H9 (cell line): ENCODE data around the gene MRPL21. TPM values are rescaled to one million over a fixed set of nuclear protein-coding genes. Genes with fewer than 3 reads are reported as not detected.

ENCODE experiments used
- DNase-seq: peaks from one replicate; pipeline ENCODE4 v3.0.0-alpha.2; 2017
- H2AFZ ChIP-seq: one replicate; pipeline ENCODE4 v1.6.1; 2013; ENCODE audit warnings: mild to moderate bottlenecking, low read length, control low read depth, moderate library complexity
- H2AK5ac ChIP-seq: 2 replicates; pipeline ENCODE4 v1.6.1; 2013; ENCODE audit warnings: low read length, control low read depth, mixed read lengths; ENCODE audit not compliant: insufficient read length
- H2BK120ac ChIP-seq: one replicate; pipeline ENCODE4 v1.6.1; 2013; ENCODE audit warnings: low read depth, mild to moderate bottlenecking, low read length, control low read depth, inconsistent platforms; ENCODE audit not compliant: poor library complexity, severe bottlenecking
- H2BK12ac ChIP-seq: 2 replicates; pipeline ENCODE4 v1.6.1; 2013; ENCODE audit warnings: low read length, control low read depth, mixed read lengths, low read depth; ENCODE audit not compliant: insufficient read length
- H2BK15ac ChIP-seq: 2 replicates; pipeline ENCODE4 v1.6.1; 2013; ENCODE audit warnings: low read depth, low read length, control low read depth
- H2BK20ac ChIP-seq: one replicate; pipeline ENCODE4 v1.6.1; 2013; ENCODE audit warnings: low read depth, mild to moderate bottlenecking, low read length, control low read depth, inconsistent platforms; ENCODE audit not compliant: poor library complexity, severe bottlenecking
- H2BK5ac ChIP-seq: 2 replicates; pipeline ENCODE4 v1.6.1; 2013; ENCODE audit warnings: low read length, control low read depth, mixed read lengths; ENCODE audit not compliant: insufficient read length
- H3K14ac ChIP-seq: 2 replicates; pipeline ENCODE4 v1.6.1; 2013; ENCODE audit warnings: low read length, control low read depth; ENCODE audit not compliant: insufficient read depth
- H3K18ac ChIP-seq: 2 replicates; pipeline ENCODE4 v1.6.1; 2013; ENCODE audit warnings: low read depth, mild to moderate bottlenecking, mixed read lengths, low read length, control low read depth; ENCODE audit not compliant: insufficient read length
- H3K23ac ChIP-seq: 2 replicates; pipeline ENCODE4 v1.6.1; 2013; ENCODE audit warnings: low read length, control low read depth, mixed read lengths, low read depth; ENCODE audit not compliant: insufficient read length
- H3K23me2 ChIP-seq: 2 replicates; pipeline ENCODE4 v1.6.1; 2013; ENCODE audit warnings: low read depth, mild to moderate bottlenecking, mixed read lengths, low read length, control low read depth; ENCODE audit not compliant: insufficient read length, poor library complexity, severe bottlenecking
- H3K27ac ChIP-seq: 2 replicates; pipeline ENCODE4 v1.5.1; 2013; ENCODE audit warnings: low read length, control low read depth, mixed read lengths, low read depth; ENCODE audit not compliant: insufficient read length
- H3K27me3 ChIP-seq: 2 replicates; pipeline ENCODE4 v1.6.1; 2013; ENCODE audit warnings: low read length, control low read depth, inconsistent platforms; ENCODE audit not compliant: insufficient read depth
- H3K4ac ChIP-seq: 2 replicates; pipeline ENCODE4 v1.6.1; 2013; ENCODE audit warnings: low read depth, mild to moderate bottlenecking, control low read depth, inconsistent platforms, low read length, moderate library complexity
- H3K4me1 ChIP-seq: 2 replicates; pipeline ENCODE4 v1.6.1; 2013; ENCODE audit warnings: low read length, control low read depth, inconsistent platforms; ENCODE audit not compliant: insufficient read depth
- H3K4me2 ChIP-seq: 2 replicates; pipeline ENCODE4 v1.6.1; 2013; ENCODE audit warnings: low read length, control low read depth, mixed read lengths; ENCODE audit not compliant: insufficient read length, insufficient read depth
- H3K56ac ChIP-seq: 2 replicates; pipeline ENCODE4 v1.6.1; 2013; ENCODE audit warnings: low read depth, mild to moderate bottlenecking, mixed read lengths, low read length, control low read depth; ENCODE audit not compliant: insufficient read length
- H3K79me1 ChIP-seq: 2 replicates; pipeline ENCODE4 v1.6.1; 2013; ENCODE audit warnings: low read depth, mild to moderate bottlenecking, moderate library complexity, low read length, control low read depth, inconsistent platforms; ENCODE audit not compliant: insufficient read depth, poor library complexity, severe bottlenecking
- H3K79me2 ChIP-seq: 2 replicates; pipeline ENCODE4 v1.6.1; 2013; ENCODE audit warnings: low read length, control low read depth, inconsistent platforms; ENCODE audit not compliant: insufficient read depth
- H3K9ac ChIP-seq: 2 replicates; pipeline ENCODE4 v1.6.1; 2013; ENCODE audit warnings: low read length, control low read depth, mixed read lengths; ENCODE audit not compliant: insufficient read length; ENCODE audit errors: extremely low read depth
- H3K9me3 ChIP-seq: one replicate; pipeline ENCODE4 v1.6.1; 2013; ENCODE audit warnings: low read depth, low read length, inconsistent platforms; ENCODE audit not compliant: control insufficient read depth
- H3T11ph ChIP-seq: one replicate; pipeline ENCODE4 v1.6.1; 2013; ENCODE audit warnings: mild to moderate bottlenecking, low read length, control low read depth, inconsistent platforms
- H4K20me1 ChIP-seq: one replicate; pipeline ENCODE4 v1.6.1; 2013; ENCODE audit not compliant: control insufficient read depth, insufficient read length, insufficient read depth
- H4K5ac ChIP-seq: 2 replicates; pipeline ENCODE4 v1.6.1; 2013; ENCODE audit warnings: low read depth, mild to moderate bottlenecking, mixed read lengths, low read length, control low read depth; ENCODE audit not compliant: insufficient read length
- H4K8ac ChIP-seq: replicated peaks from 2 replicates; pipeline ENCODE4 v1.6.1; 2013; ENCODE audit warnings: low read length, control low read depth, mixed read lengths, low read depth; ENCODE audit not compliant: insufficient read length
- H4K91ac ChIP-seq: 2 replicates; pipeline ENCODE4 v1.6.1; 2013; ENCODE audit warnings: low read depth, mild to moderate bottlenecking, moderate library complexity, mixed read lengths, low read length, control low read depth; ENCODE audit not compliant: insufficient read length
- H3K27ac Mint-ChIP-seq, 3 experiments: 2 replicates in 2 of 3; 3 replicates in 1 of 3; pipeline ENCODE4 v1.8.0; 2020 to 2021; ENCODE audit warnings: mixed read lengths in 3 of 3, mild to moderate bottlenecking in 1 of 3, moderate library complexity in 1 of 3
- H3K27me3 Mint-ChIP-seq: 2 replicates; pipeline ENCODE4 v1.8.0; 2021; ENCODE audit warnings: low read depth, mild to moderate bottlenecking, moderate library complexity, mixed read lengths
- H3K36me3 Mint-ChIP-seq, 3 experiments: 2 replicates in 2 of 3; 3 replicates in 1 of 3; pipeline ENCODE4 v1.8.0; 2020 to 2021; ENCODE audit warnings: low read depth in 3 of 3, mixed read lengths in 3 of 3; ENCODE audit not compliant: insufficient read depth in 1 of 3
- H3K4me1 Mint-ChIP-seq, 2 experiments: 2 replicates each; pipeline ENCODE4 v1.8.0; 2020; ENCODE audit warnings: mixed read lengths in 2 of 2
- H3K4me3 Mint-ChIP-seq, 2 experiments: 2 replicates in 1 of 2; 3 replicates in 1 of 2; pipeline ENCODE4 v1.8.0; 2020 to 2021; ENCODE audit warnings: mild to moderate bottlenecking in 2 of 2, mixed read lengths in 2 of 2, moderate library complexity in 1 of 2
- H3K9me3 Mint-ChIP-seq, 2 experiments: 2 replicates in 1 of 2; 3 replicates in 1 of 2; pipeline ENCODE4 v1.8.0; 2020; ENCODE audit warnings: mild to moderate bottlenecking in 2 of 2, mixed read lengths in 2 of 2, moderate library complexity in 1 of 2
- WGBS: extraction: QIAGEN DNeasy Blood & Tissue Kit; methylation state at CpG from one replicate; pipeline ENCODE4 v1.1.7; 2013; ENCODE audit warnings: missing lambda C conversion rate, low lambda C conversion rate, mixed read lengths; ENCODE audit not compliant: insufficient read length; ENCODE audit errors: extremely low coverage; 5-methylcytosine and 5-hydroxymethylcytosine counted together
- total RNA-seq: library from RNA; stranded (reverse); gene quantifications from 2 replicates; pipeline ENCODE4 v1.2.1, GENCODE V29; 2021
- TF ChIP-seq, protein P1 (sequence below): fragments of 200-600 bp; sonication (generic); conservative IDR thresholded peaks from 3 replicates; pipeline ENCODE4 v1.8.0; 2021; ENCODE audit warnings: antibody characterized with exemption, mild to moderate bottlenecking

Gene MRPL21
- total RNA-seq, 1 experiment from 2014 or later, result 91.5 TPM

DNA sequence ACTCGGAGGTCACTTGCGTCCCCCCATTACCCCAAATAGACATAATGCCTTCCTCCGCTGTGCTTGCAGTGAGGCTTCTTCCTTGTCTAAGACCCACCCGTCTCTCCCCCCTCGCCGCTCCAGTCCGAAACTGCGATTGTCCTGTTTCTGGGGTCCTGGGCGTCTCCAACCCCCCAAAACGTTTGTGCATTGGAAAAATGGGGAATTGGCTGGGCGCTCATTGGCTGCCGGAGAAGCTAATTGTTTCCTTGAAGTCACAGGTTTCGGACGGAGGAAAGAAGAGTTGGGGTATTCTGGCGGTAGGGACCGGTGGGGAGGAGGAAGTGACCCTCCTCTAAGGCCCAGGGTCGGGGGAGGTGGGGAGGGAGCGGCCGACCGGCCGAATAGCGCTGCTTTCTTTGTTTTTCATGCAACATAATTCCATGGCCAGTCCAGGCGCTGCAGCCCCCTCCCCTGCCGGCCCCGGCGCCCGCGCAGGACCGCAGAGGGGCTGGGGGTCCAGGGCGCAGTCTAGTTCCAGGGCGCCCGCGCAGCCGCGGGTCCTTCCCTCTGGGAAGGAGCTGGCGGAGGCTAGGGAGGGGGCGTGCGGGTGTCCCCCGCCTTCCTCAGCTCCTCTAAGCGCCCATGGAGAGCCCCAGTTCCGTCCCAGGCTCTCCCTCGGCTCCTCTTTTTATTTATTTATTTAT, 49.2 kb downstream of the MRPL21 start:
- H3K9me3 ChIP-seq, result no peaks in the 10 kb centered on the region
- no peak overlapping the region for H3T11ph ChIP-seq
- no peak overlapping the region for H3K4ac ChIP-seq
- H3K23me2 ChIP-seq, result peaks cover 6% of the 10 kb centered on the region
- no peaks in the 10 kb centered on the region for H4K20me1 ChIP-seq
- H2BK120ac ChIP-seq, result no peak overlapping the region
- H3K56ac ChIP-seq, result no peak overlapping the region
- WGBS, result no CpG with 5 or more reads among the region's 42 CpGs
- no peaks in the 10 kb centered on the region for H3K9me3 Mint-ChIP-seq
- H4K8ac ChIP-seq, result no peak overlapping the region
- H4K5ac ChIP-seq, result no peak overlapping the region
- no peaks in the 10 kb centered on the region for H3K36me3 Mint-ChIP-seq
- no peak overlapping the region for H2BK15ac ChIP-seq
- H3K27me3 ChIP-seq, result peaks cover 6% of the 10 kb centered on the region; the same call in 1 of the 2 replicates
- H2BK12ac ChIP-seq, result no peak overlapping the region
- no peak overlapping the region for H2AFZ ChIP-seq
- peak overlapping the region; percentile 67 for H3K4me2 ChIP-seq
- peaks cover 57% of the 10 kb centered on the region for H3K27me3 Mint-ChIP-seq
- no peak overlapping the region for H4K91ac ChIP-seq
- H3K4me3 Mint-ChIP-seq, result peak overlapping the region; percentile 61 to 83
- TF ChIP-seq, protein P1, sequence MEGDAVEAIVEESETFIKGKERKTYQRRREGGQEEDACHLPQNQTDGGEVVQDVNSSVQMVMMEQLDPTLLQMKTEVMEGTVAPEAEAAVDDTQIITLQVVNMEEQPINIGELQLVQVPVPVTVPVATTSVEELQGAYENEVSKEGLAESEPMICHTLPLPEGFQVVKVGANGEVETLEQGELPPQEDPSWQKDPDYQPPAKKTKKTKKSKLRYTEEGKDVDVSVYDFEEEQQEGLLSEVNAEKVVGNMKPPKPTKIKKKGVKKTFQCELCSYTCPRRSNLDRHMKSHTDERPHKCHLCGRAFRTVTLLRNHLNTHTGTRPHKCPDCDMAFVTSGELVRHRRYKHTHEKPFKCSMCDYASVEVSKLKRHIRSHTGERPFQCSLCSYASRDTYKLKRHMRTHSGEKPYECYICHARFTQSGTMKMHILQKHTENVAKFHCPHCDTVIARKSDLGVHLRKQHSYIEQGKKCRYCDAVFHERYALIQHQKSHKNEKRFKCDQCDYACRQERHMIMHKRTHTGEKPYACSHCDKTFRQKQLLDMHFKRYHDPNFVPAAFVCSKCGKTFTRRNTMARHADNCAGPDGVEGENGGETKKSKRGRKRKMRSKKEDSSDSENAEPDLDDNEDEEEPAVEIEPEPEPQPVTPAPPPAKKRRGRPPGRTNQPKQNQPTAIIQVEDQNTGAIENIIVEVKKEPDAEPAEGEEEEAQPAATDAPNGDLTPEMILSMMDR, result no peak
- no peaks in the 10 kb centered on the region for H3K79me2 ChIP-seq
- H3K27ac ChIP-seq, result no peak overlapping the region
- no peak overlapping the region for H2BK5ac ChIP-seq
- H2BK20ac ChIP-seq, result no peak overlapping the region
- no peak overlapping the region for H3K27ac Mint-ChIP-seq
- no peak overlapping the region for H3K14ac ChIP-seq
- H3K79me1 ChIP-seq, result no peaks in the 10 kb centered on the region
- H3K23ac ChIP-seq, result no peak overlapping the region
- no peak overlapping the region for H2AK5ac ChIP-seq
- H3K18ac ChIP-seq, result no peak overlapping the region
- no peak for DNase-seq
- H3K4me1 ChIP-seq, result no peaks in the 10 kb centered on the region
- no peak overlapping the region for H3K9ac ChIP-seq
- peaks cover 5% of the 10 kb centered on the region in 2 experiments; a peak in 2 of 4 replicates for H3K4me1 Mint-ChIP-seq
